Gastroesophageal sphincter (tissue), 3 donors: ENCODE results near the gene PLEKHA1.

ENCODE experiments used
- CTCF ChIP-seq, 4 experiments: fragments of 200-600 bp in 2 of 4; fragments of 450-650 bp in 2 of 4; sonication (generic) in 1 of 4; IDR thresholded peaks; one replicate each; pipeline ENCODE4 v1.5.1; 2017 to 2019; ENCODE audit warnings: antibody characterized with exemption in 4 of 4, mild to moderate bottlenecking in 2 of 4, moderate library complexity in 2 of 4
- EP300 ChIP-seq: sonication (generic); formaldehyde crosslinking; IDR thresholded peaks from one replicate; pipeline ENCODE4 v1.6.1; 2017; ENCODE audit warnings: antibody characterized with exemption, mild to moderate bottlenecking
- POLR2A ChIP-seq, 2 donors: fragments of 450-650 bp; IDR thresholded peaks; one replicate each; pipeline ENCODE4 v1.6.1; 2017; ENCODE audit warnings: antibody characterized with exemption in 2 of 2, mild to moderate bottlenecking in 2 of 2, moderate library complexity in 1 of 2

- no peak for TF ChIP-seq EP300
- TF ChIP-seq POLR2A (IDR thresholded peaks at IDR 0.05): no peak
- no peak for TF ChIP-seq CTCF (IDR thresholded peaks at IDR 0.05)
Observed at GRCh38 chr10:122441961-122442360, 67.5 kb downstream of the PLEKHA1 start.
